Liver (tissue), 9 donors: ENCODE measurements around the gene CEP164. TPM values are rescaled to one million over a fixed set of nuclear protein-coding genes. Genes with fewer than 3 reads are reported as not detected.

Experiments used
- DNase-seq: peaks from one replicate; pipeline ENCODE4 v3.0.0-alpha.2; 2017; ENCODE audit warnings: low spot score
- H3K27ac ChIP-seq, 2 donors: one replicate each; pipeline ENCODE4 v1.7.0; 2013; ENCODE audit warnings: inconsistent platforms in 2 of 2, low read length in 2 of 2, control low read depth in 1 of 2, low read depth in 1 of 2, mild to moderate bottlenecking in 1 of 2
- H3K27me3 ChIP-seq, 4 donors: one replicate each; pipeline versions ENCODE4 v1.6.1 to v1.7.0; 2013; ENCODE audit warnings: low read length in 3 of 4, inconsistent platforms in 1 of 4, mild to moderate bottlenecking in 1 of 4, moderate library complexity in 1 of 4; ENCODE audit not compliant: control insufficient read depth in 4 of 4, insufficient read depth in 4 of 4
- H3K36me3 ChIP-seq, 4 donors: one replicate each; pipeline versions ENCODE4 v1.6.1 to v1.7.0; 2013; ENCODE audit warnings: low read length in 3 of 4, mild to moderate bottlenecking in 3 of 4, low read depth in 1 of 4, moderate library complexity in 1 of 4; ENCODE audit not compliant: control insufficient read depth in 4 of 4, insufficient read depth in 3 of 4
- H3K4me1 ChIP-seq, 4 donors: one replicate each; pipeline versions ENCODE4 v1.6.1 to v1.7.0; 2013; ENCODE audit warnings: low read length in 3 of 4, mild to moderate bottlenecking in 3 of 4, moderate library complexity in 1 of 4; ENCODE audit not compliant: control insufficient read depth in 4 of 4, insufficient read depth in 4 of 4
- H3K4me3 ChIP-seq, 3 donors: one replicate each; pipeline versions ENCODE4 v1.6.1 to v1.7.0; 2013; ENCODE audit warnings: low read length in 3 of 3, control low read depth in 1 of 3, low read depth in 1 of 3, mild to moderate bottlenecking in 1 of 3
- H3K9ac ChIP-seq, 2 donors: one replicate each; pipeline ENCODE4 v1.7.0; 2013; ENCODE audit warnings: low read length in 2 of 2, mild to moderate bottlenecking in 2 of 2, moderate library complexity in 2 of 2, control low read depth in 1 of 2, low read depth in 1 of 2
- H3K9me3 ChIP-seq, 4 donors: one replicate each; pipeline versions ENCODE4 v1.6.1 to v1.7.0; 2013; ENCODE audit warnings: low read length in 3 of 4; ENCODE audit not compliant: control insufficient read depth in 4 of 4
- FOXA1 ChIP-seq: IDR thresholded peaks from 2 replicates; pipeline ENCODE4 v1.6.1; 2016; ENCODE audit warnings: antibody characterized with exemption
- FOXA2 ChIP-seq: IDR thresholded peaks from 2 replicates; pipeline ENCODE4 v1.6.1; 2016; ENCODE audit warnings: antibody characterized with exemption
- GABPA ChIP-seq, 2 donors: IDR thresholded peaks in 1 of 2; conservative IDR thresholded peaks in 1 of 2; 2 replicates each; pipeline ENCODE4 v1.6.1; 2016; ENCODE audit warnings: antibody characterized with exemption in 2 of 2, mild to moderate bottlenecking in 1 of 2, moderate library complexity in 1 of 2
- HNF4A ChIP-seq, 2 donors: conservative IDR thresholded peaks; 2 replicates each; pipeline ENCODE4 v1.6.1; 2016; ENCODE audit warnings: antibody characterized with exemption in 2 of 2, mild to moderate bottlenecking in 2 of 2
- HNF4G ChIP-seq: IDR thresholded peaks from 2 replicates; pipeline ENCODE4 v1.6.1; 2016; ENCODE audit warnings: antibody characterized with exemption
- JUND ChIP-seq, 2 donors: IDR thresholded peaks; 2 replicates each; pipeline ENCODE4 v1.6.1; 2016; ENCODE audit warnings: antibody characterized with exemption in 2 of 2
- NR2F2 ChIP-seq: IDR thresholded peaks from 2 replicates; pipeline ENCODE4 v1.6.1; 2016; ENCODE audit warnings: antibody characterized with exemption
- RAD21 ChIP-seq, 2 donors: IDR thresholded peaks; 2 replicates each; pipeline ENCODE4 v1.6.1; 2016; ENCODE audit warnings: antibody characterized with exemption in 2 of 2, mild to moderate bottlenecking in 2 of 2
- RXRA ChIP-seq, 2 donors: IDR thresholded peaks; 2 replicates each; pipeline ENCODE4 v1.6.1; 2017 to 2018; ENCODE audit warnings: antibody characterized with exemption in 2 of 2, mild to moderate bottlenecking in 1 of 2
- SP1 ChIP-seq: IDR thresholded peaks from 2 replicates; pipeline ENCODE4 v1.6.1; 2018; ENCODE audit warnings: antibody characterized with exemption, mild to moderate bottlenecking
- TAF1 ChIP-seq: conservative IDR thresholded peaks from 2 replicates; pipeline ENCODE4 v1.6.1; 2016; ENCODE audit warnings: antibody characterized with exemption, mild to moderate bottlenecking
- YY1 ChIP-seq: IDR thresholded peaks from 2 replicates; pipeline ENCODE4 v1.6.1; 2016; ENCODE audit warnings: antibody characterized with exemption, mild to moderate bottlenecking
- whole genome bisulfite sequencing: extraction: QIAGEN DNeasy Blood & Tissue Kit; methylation state at CpG from one replicate; pipeline ENCODE4 v1.1.7; 2013; 5-methylcytosine and 5-hydroxymethylcytosine counted together
- polyA plus RNA-seq, 2 donors: library from polyadenylated mRNA; stranded (reverse) in 1 of 2; unstranded in 1 of 2; fragments of 200-250 nt in 1 of 2; fragments of >200 nt in 1 of 2; fragmentation: Nextera tagmentation in 1 of 2; extraction: Ambion mirVana in 1 of 2; gene quantifications; one replicate each; pipeline versions ENCODE4 v1.2.1 to v1.2.3, GENCODE V29; 2013 to 2015
- total RNA-seq, 2 donors: library from RNA; depleted of rRNA; stranded (reverse); fragments of >200 nt; gene quantifications; one replicate each; pipeline ENCODE4 v1.2.3, GENCODE V29; 2014
- TF ChIP-seq, protein P1 (sequence below): fragments of 150-350 bp; IDR thresholded peaks from 2 replicates; pipeline ENCODE4 v1.5.1; 2017; ENCODE audit warnings: improper control_type of control experiment, low read depth, low read length; ENCODE audit not compliant: missing input control
- TF ChIP-seq, protein P2 (sequence below): IDR thresholded peaks from 2 replicates; pipeline ENCODE4 v1.6.1; 2016; ENCODE audit warnings: antibody characterized with exemption
- TF ChIP-seq, protein P3 (sequence below): IDR thresholded peaks from 2 replicates; pipeline ENCODE4 v1.6.1; 2016; ENCODE audit warnings: antibody characterized with exemption
- TF ChIP-seq, protein P4 (sequence below): IDR thresholded peaks from 2 replicates; pipeline ENCODE4 v1.6.1; 2016; ENCODE audit warnings: antibody characterized with exemption, mild to moderate bottlenecking
- TF ChIP-seq, protein P5 (sequence below): IDR thresholded peaks from 2 replicates; pipeline ENCODE4 v1.6.1; 2016; ENCODE audit warnings: antibody characterized with exemption
- donor health status: healthy.
- donor health status: healthy.
- donor health status: healthy.
- donor health status: healthy.
- donor health status: healthy.

Gene CEP164
- total and polyA plus RNA-seq, 4 donors, result 4.1 to 12.3 (median 5.9) TPM

DNA sequence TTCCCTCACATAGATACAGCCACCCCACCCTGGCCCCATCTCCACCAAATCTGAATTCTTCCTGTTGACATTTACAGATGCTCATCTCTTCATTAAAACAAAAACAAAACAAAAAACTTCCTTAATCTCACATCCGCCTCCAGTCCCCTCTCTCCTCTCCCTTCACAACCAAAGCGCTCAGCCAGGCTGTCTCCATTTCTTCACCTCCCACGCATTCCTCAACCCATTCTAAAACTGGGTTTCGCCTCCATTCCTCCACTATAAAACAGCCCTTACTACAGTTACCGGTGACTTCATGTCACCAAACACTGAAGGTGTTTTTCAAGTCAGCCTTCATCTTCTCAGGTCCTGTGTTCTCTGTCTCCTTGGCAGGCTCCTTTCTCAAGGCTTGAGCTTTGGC lies 26.9 kb upstream of the CEP164 start:
- Histone ChIP-seq H3K9ac (no peak overlapping the region), H3K27ac (no peak overlapping the region), H3K36me3 (peaks cover 0 to 2% (median 0%) of the 10 kb centered on the region in 4 donors), H3K27me3 (no peaks in the 10 kb centered on the region), H3K4me1 (peaks cover 10 to 47% (median 36%) of the 10 kb centered on the region in 4 donors), H3K4me3 (no peak overlapping the region), H3K9me3 (no peaks in the 10 kb centered on the region)
- DNase-seq, result no peak
- 88% methylated on average over 5 of the region's 5 CpGs for WGBS
- TF ChIP-seq JUND (IDR thresholded peaks at IDR 0.05), result no peak
- TF ChIP-seq, protein P1, sequence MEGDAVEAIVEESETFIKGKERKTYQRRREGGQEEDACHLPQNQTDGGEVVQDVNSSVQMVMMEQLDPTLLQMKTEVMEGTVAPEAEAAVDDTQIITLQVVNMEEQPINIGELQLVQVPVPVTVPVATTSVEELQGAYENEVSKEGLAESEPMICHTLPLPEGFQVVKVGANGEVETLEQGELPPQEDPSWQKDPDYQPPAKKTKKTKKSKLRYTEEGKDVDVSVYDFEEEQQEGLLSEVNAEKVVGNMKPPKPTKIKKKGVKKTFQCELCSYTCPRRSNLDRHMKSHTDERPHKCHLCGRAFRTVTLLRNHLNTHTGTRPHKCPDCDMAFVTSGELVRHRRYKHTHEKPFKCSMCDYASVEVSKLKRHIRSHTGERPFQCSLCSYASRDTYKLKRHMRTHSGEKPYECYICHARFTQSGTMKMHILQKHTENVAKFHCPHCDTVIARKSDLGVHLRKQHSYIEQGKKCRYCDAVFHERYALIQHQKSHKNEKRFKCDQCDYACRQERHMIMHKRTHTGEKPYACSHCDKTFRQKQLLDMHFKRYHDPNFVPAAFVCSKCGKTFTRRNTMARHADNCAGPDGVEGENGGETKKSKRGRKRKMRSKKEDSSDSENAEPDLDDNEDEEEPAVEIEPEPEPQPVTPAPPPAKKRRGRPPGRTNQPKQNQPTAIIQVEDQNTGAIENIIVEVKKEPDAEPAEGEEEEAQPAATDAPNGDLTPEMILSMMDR, result no peak
- no peak for TF ChIP-seq RAD21 (IDR thresholded peaks at IDR 0.05)
- TF ChIP-seq, protein P2, sequence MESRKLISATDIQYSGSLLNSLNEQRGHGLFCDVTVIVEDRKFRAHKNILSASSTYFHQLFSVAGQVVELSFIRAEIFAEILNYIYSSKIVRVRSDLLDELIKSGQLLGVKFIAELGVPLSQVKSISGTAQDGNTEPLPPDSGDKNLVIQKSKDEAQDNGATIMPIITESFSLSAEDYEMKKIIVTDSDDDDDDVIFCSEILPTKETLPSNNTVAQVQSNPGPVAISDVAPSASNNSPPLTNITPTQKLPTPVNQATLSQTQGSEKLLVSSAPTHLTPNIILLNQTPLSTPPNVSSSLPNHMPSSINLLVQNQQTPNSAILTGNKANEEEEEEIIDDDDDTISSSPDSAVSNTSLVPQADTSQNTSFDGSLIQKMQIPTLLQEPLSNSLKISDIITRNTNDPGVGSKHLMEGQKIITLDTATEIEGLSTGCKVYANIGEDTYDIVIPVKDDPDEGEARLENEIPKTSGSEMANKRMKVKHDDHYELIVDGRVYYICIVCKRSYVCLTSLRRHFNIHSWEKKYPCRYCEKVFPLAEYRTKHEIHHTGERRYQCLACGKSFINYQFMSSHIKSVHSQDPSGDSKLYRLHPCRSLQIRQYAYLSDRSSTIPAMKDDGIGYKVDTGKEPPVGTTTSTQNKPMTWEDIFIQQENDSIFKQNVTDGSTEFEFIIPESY, result no peak
- no peak for TF ChIP-seq YY1
- no peak for TF ChIP-seq HNF4A (conservative IDR thresholded peaks at IDR 0.05)
- no peak for TF ChIP-seq FOXA1

DNA sequence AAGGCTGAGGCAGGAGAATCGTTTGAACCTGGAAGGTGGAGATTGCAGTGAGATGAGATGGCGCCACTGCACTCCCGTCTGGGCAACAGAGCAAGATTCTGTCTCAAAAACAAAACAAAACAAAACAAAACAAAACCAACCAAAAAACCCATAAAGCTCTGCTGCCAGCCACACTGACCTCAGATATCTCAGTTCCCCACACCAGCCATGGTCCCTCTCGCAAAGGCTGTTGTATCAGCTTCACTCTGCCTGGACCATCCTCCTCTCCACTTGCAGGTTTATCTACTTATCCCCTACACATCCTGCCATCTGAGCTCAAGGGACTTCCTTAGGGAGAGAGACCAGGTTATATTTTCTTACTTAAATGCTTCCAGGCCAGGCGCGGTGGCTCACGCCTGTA lies 25.4 kb upstream of the CEP164 start:
- Histone ChIP-seq H3K27ac (no peak overlapping the region), H3K36me3 (no peaks in the 10 kb centered on the region), H3K27me3 (no peaks in the 10 kb centered on the region), H3K9me3 (no peaks in the 10 kb centered on the region), H3K4me3 (no peak overlapping the region), H3K4me1 (peaks cover 10 to 47% (median 36%) of the 10 kb centered on the region in 4 donors), H3K9ac (no peak overlapping the region)
- no peak for DNase-seq
- TF ChIP-seq NR2F2 (no peak), GABPA (IDR thresholded peaks at IDR 0.05 in 1 of 2, conservative IDR thresholded peaks at IDR 0.05 in 1 of 2) (no peak), FOXA2 (no peak), HNF4A (conservative IDR thresholded peaks at IDR 0.05) (no peak), FOXA1 (no peak), TAF1 (no peak), RAD21 (IDR thresholded peaks at IDR 0.05) (no peak), HNF4G (no peak), RXRA (IDR thresholded peaks at IDR 0.05) (no peak), JUND (IDR thresholded peaks at IDR 0.05) (no peak), SP1 (no peak), YY1 (no peak)
- TF ChIP-seq, protein P3, sequence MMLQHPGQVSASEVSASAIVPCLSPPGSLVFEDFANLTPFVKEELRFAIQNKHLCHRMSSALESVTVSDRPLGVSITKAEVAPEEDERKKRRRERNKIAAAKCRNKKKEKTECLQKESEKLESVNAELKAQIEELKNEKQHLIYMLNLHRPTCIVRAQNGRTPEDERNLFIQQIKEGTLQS, result no peak
- TF ChIP-seq, protein P4, sequence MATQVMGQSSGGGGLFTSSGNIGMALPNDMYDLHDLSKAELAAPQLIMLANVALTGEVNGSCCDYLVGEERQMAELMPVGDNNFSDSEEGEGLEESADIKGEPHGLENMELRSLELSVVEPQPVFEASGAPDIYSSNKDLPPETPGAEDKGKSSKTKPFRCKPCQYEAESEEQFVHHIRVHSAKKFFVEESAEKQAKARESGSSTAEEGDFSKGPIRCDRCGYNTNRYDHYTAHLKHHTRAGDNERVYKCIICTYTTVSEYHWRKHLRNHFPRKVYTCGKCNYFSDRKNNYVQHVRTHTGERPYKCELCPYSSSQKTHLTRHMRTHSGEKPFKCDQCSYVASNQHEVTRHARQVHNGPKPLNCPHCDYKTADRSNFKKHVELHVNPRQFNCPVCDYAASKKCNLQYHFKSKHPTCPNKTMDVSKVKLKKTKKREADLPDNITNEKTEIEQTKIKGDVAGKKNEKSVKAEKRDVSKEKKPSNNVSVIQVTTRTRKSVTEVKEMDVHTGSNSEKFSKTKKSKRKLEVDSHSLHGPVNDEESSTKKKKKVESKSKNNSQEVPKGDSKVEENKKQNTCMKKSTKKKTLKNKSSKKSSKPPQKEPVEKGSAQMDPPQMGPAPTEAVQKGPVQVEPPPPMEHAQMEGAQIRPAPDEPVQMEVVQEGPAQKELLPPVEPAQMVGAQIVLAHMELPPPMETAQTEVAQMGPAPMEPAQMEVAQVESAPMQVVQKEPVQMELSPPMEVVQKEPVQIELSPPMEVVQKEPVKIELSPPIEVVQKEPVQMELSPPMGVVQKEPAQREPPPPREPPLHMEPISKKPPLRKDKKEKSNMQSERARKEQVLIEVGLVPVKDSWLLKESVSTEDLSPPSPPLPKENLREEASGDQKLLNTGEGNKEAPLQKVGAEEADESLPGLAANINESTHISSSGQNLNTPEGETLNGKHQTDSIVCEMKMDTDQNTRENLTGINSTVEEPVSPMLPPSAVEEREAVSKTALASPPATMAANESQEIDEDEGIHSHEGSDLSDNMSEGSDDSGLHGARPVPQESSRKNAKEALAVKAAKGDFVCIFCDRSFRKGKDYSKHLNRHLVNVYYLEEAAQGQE, result no peak
- TF ChIP-seq, protein P2, result no peak
- TF ChIP-seq, protein P5, sequence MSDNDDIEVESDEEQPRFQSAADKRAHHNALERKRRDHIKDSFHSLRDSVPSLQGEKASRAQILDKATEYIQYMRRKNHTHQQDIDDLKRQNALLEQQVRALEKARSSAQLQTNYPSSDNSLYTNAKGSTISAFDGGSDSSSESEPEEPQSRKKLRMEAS, result no peak
- TF ChIP-seq, protein P1, result no peak
- WGBS, result 81% methylated on average over 7 of the region's 7 CpGs
